Upper lobe of left lung (tissue), 4 donors: Measurements from ENCODE around the gene CYTH3.

Experiments used
- CTCF ChIP-seq, 6 experiments: fragments of 450-650 bp in 4 of 6; fragments of 200-600 bp in 2 of 6; sonication (generic) in 2 of 6; IDR thresholded peaks; one replicate each; pipeline ENCODE4 v1.5.1; 2016 to 2019; ENCODE audit warnings: antibody characterized with exemption in 6 of 6
- EP300 ChIP-seq, 4 donors: sonication (generic); formaldehyde crosslinking; IDR thresholded peaks; one replicate each; pipeline ENCODE4 v1.5.1; 2017; ENCODE audit warnings: antibody characterized with exemption in 4 of 4, control low read depth in 2 of 4
- POLR2A ChIP-seq, 4 donors: fragments of 450-650 bp; IDR thresholded peaks; one replicate each; pipeline ENCODE4 v1.5.1; 2016 to 2017; ENCODE audit warnings: antibody characterized with exemption in 4 of 4, mild to moderate bottlenecking in 2 of 4
- POLR2AphosphoS5 ChIP-seq, 2 donors: sonication (generic); formaldehyde crosslinking; IDR thresholded peaks; one replicate each; pipeline ENCODE4 v1.5.1; 2017; ENCODE audit warnings: antibody characterized with exemption in 2 of 2

GRCh38 chr7:6268023-6268900 lies 4.2 kb downstream of the CYTH3 start:
- no peak for TF ChIP-seq CTCF (IDR thresholded peaks at IDR 0.05)
- no peak for TF ChIP-seq POLR2AphosphoS5 (IDR thresholded peaks at IDR 0.05)
- no peak for TF ChIP-seq POLR2A (IDR thresholded peaks at IDR 0.05)
- no peak for TF ChIP-seq EP300 (IDR thresholded peaks at IDR 0.05)
